Ramos (cell line): ENCODE results near the gene CCR3.

Experiments
- in situ Hi-C: fragments of 300-500 bp; cut with MboI; formaldehyde crosslinking; loops from one replicate; pipeline ENCODE4 v1.14.3; 2022; ENCODE audit warnings: low sequenced_read_pairs; ENCODE audit not compliant: unreplicated experiment

Gene CCR3

DNA sequence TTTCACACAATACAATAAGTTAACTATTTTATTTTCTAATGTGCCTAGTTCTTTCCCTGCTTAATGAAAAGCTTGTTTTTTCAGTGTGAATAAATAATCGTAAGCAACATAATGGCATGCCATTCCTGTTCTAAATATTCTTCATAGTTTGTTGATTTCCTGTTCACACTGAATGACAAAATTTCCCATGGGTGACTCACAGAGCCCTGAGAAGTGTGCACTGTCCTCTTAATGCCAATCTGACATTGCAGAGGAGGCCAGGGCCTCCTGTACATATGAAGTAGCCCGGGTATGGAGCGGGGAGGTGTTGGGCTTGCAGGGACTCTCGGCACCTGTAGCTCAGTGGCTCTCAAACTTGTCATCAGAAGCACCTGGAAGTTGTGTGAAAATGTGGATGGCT lies 24.3 kb downstream of the CCR3 start:
- in situ Hi-C loops, result no loop called here

DNA sequence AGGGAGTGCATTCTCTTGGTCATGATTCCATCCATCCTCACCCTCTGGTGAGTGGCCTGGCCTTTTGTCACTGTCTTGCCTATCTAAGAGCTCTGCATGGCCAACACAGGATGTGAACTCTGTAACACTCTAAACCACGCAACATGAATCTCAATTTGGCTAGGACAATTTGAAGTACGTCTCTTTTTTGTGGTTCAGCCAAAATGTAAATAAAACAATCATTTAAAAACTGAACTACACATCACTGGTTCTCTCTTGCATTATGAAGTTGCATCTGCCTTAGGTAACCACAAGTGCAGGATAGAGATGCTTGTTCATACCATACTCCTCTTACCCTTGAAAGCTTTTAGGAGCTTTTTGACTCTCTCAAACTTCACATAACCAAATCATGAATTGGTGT lies 27.3 kb downstream of the CCR3 start:
- in situ Hi-C loops, result no loop called here

DNA sequence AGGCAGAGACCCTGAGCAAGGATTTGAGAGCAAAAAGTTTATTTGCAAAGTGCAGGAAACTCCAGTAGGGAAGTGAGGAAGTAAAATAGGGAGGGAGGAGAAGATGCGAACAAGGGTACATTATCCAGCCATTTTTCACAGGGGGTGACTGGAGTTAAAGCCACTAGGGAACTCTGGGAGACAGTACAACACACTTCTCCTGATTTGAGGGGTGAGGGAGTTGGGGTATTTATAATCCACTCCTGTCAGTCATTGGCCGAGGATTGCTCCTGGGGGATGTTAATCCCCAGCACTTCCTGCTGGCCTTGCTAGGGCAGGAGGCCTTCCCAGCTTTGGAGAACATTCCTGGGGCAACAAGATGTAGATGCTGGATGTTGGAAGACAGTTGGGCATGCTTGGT lies 28.2 kb downstream of the CCR3 start:
- in situ Hi-C loops, result no loop called here

DNA sequence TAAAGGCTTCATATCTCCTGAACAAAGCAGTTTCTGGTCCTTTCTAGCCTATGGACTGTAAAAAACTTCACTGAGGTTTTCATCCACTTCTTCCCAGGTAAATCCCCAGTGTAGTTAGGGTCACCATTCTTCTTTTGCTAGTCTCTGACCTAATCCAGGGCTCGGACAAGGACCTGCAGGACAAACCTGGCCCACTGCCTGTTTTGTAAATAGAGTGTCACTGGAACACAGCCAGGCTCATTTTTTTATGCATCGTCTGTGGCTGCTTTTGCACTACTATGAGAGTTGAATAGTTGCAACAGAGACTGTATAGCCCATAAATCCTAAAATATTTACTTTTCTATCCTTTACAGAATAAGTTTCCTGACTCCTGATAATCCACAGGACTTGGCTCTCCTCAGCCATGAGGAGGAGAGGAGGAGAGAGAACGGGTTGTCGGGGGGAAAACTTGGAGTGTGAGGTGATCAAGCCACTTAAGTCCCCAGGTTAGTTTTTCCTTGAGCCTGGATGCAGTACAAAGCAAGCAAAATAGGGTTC lies 29.0 kb downstream of the CCR3 start:
- in situ Hi-C loops, result no loop called here

DNA sequence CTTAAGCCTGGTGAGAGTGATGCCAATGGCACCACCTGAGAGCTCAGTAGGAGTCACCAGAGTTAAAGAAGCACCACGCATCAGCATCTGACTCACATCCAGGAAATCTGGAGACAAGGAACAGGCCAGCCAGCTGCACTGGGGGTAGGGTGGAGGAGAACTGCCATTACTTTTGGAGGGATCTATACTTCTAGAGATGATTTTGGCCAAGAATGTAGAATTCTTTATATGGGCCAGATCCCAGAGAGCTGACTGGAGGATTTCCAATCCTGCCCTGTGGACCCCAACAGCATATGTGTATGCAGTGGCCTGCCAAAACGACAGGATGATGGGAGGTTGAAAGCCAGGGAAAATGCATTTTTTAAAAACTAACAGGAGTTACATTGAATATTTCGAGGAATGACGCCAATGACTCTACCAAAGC lies 29.8 kb downstream of the CCR3 start:
- in situ Hi-C loops, result no loop called here

DNA sequence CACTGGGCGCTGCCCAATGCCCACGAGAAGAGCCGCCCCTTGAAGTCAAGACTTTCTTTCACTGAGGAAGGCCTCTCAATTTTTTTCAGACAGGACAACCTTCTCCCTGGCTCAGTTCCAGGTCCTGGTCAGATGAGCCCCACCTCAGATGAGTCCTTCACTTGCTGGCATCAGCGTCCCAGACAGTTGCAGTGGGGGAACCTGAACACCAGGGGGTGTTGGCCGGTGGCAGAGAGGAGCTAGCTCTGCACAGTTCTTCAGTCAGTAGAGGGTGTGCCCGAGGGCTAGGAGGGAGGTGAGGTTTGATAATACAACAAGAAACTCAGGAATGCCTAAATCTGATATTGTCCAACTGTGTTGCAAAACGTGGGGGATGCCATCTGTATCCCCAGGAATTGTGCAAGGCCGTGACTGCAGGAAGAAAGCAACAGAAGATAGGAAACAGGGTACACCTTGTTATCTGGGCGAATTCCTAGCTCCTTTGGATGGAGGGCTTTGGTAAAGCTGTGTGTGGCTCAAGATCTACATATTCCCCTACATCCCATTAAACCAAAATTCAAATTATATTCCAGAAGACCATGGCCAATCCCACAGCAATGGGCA lies 34.3 kb downstream of the CCR3 start:
- in situ Hi-C loops, result no loop called here

DNA sequence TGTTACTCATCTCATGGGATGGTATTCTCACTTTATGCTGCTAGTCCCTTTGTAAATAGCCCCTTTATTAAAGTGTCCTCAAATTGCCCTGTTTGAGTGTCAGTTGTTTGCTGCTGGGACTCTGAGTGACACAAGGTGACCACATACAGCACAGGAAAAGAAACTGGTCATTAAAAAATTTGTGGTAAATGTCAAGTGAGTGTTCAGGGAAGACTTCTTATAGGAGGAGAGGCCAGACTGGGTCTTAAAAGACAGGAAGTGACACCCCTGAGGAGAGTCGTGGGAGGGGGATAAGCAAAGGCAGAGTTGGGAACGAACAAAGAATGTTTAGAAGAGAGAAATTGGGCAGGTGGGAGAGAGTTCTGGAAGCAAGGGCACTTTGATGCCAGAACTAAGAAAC lies 35.2 kb downstream of the CCR3 start:
- in situ Hi-C loops, result no loop called here

DNA sequence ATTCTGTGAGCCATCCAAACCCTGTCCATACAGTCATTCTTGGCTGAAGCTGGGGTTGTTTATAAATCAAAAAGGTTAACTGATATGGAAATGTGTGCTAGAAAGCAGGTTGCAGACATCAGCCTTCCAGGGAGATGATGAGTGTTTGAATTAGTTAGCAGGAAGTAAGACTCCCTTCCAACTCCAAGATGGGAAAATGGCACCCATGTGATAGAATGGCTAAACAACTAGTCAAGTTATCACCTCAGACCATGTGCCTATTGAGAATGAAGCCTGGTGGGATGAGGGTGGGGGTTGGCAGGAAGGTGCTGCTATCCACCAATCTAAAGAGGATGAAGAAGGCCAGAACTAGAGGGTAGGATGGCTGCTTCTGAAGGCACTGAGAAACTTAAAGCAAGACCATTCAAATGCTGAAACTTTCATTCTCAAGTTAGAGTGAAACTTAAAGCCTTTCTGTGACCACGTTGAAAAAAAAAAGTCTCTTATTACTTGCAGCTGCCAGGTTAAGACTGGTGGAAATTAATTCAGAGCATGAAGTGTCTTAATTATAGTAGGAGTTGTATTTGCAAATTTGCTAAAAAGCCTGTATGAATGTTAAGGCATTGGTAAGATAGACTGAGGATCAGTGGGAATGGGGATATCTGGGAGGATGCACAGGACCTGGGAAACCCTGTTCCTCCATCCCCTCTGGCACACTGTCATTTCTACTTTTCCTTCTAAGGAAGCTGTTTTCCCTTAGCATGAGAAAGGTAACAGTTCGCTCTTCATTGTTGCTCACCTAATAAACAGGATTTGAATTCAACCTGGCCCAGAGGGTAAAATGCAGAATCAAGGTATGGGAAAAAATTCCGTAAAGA lies 36.8 kb downstream of the CCR3 start:
- in situ Hi-C loops, result no loop called here

DNA sequence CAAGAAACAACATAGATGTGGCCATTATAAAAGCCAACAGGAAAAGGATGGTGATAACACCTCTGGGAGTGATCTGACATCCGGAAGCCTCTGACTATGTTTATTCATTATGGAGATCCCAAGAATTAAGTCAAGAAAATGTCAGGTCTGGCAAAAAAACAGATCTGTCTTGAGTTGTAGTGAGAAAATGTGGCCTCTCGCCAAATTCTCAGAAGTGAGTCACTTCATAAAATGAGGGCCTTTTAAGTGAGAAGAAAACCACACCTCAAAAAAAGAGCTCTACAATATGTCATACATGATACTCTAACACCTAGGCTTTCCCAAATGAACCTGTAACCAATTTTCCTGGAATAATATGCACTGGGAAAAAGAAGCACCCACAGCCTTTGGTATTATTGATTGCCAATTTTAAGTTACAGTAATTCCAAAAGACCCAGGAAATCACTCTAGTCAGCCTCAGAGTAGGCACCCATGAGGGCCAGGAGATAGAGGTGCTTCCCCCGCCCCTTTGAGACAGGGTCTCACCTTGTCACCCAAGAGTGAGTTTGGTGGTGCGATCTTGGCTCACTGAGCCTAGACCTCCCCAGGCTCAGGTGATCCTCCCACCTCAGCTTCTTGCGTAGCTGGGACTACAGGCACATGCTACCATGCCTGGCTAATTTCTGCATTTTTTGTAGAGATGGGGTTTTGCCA lies 38.0 kb downstream of the CCR3 start:
- in situ Hi-C loops, result no loop called here

DNA sequence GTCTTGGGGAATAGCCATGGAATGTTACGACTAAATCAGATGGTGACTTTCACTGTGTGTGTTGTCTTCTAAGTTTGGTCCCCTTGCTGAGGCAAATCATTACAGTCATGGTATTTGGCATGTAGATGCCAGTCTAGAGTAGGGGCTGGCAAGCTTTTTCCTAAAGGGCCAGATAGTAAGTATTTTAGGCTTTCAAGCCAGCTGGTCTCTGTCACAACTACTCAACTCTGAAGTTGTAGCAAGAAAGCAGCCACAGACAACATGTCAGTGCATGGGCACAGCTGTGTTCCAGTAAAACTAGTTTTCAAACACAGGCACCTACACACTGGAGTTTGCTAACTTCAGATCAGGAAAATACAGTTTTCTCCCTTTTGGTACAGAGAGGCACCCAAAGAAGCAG lies 39.3 kb downstream of the CCR3 start:
- in situ Hi-C loops, result no loop called here

DNA sequence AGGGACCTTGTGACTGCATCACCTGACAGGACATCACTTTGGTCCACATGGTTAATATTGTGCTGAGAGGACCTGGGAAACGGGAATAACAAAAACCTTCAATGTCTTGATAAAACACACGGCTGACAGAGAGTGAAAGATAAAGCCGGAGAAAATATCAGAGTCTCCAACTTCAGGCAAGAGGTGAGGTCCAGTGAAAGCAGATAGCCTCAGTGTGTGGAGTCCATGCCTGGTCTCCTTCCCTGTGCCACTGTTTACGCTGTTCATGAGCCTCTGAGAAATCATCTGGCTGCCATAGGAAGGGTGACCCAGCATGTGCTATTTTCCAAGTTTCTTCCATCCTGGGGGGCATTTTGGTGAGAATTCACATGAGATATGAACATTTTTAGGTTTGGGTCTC lies 39.8 kb downstream of the CCR3 start:
- in situ Hi-C loops, result no loop called here

DNA sequence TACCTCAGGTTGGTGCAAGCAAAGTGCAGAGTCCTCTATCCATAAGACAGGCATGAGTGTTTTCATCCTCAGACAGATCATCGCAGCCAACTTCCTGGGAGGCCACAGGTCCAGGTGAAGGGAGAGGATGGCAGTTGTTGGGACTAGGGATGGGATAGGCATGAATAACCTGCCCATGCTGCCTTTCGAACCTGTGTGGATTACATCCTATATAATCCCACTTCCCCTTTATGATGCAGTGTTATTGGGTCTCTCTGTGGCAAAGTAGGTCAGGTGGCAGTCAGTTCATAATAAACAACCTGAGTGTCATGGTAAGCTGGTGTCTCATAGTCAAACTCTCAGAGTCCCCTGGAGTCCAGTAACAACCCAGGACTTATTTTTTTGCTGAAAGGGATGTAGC lies 40.4 kb downstream of the CCR3 start:
- in situ Hi-C loops, result no loop called here

DNA sequence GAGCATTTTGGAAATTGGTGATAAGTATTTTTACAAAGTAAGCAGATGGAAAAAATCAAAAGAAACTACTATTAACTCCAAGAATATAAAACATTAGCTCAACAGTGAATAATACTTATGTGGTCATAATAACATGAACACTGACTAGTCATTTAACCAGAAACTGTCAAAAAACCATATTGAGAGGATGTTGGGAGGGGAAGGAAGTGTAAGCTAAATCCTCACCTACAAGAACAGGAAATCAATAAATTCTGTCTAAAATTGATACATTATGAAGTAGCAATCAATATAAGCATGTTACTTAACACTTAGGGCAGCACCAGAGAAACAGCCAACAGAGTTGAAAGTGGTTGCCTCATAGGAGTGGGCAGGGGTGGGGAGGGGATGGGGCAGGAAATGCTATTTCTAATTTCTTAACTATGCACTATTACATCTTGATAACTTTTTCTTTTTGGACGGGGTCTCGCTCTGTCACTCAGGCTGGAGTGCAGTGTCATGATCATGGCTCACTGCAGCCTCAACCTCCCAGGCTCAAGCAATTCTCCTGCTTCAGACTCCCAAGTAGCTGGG lies 41.7 kb downstream of the CCR3 start:
- in situ Hi-C loops, result no loop called here

DNA sequence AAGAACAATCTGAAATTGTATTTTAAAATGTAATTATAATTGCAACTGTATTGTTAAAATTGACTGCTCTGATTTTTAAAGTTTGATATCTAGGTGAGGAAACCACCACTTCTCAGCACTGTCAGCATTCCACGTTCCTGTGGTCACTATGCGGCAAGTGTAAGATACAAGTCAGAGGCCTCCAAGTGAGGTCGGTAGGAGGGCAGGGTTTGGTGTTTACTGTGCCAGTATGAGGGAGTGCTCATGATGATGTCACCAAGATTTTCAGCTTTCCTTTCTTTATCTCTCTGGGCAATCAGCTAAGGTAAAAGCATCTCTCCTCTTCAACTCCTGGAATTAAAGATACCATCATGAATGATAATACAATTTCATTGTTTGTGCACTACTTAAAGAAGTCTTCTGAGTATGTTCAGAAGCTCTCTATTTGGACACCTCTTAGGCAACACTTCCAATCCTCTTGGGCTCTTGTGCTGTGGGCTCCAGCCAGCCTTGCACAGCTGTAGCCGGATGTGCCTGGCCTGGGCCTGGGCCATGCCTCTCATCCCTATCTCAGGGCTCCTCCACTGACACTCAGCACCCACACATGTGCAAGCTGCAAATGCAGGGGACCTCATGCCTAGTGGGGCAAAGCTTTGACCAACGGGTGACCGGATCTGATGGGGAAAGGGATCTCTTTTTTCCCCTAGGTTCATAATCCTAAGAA lies 42.9 kb downstream of the CCR3 start:
- in situ Hi-C loops, result no loop called here

DNA sequence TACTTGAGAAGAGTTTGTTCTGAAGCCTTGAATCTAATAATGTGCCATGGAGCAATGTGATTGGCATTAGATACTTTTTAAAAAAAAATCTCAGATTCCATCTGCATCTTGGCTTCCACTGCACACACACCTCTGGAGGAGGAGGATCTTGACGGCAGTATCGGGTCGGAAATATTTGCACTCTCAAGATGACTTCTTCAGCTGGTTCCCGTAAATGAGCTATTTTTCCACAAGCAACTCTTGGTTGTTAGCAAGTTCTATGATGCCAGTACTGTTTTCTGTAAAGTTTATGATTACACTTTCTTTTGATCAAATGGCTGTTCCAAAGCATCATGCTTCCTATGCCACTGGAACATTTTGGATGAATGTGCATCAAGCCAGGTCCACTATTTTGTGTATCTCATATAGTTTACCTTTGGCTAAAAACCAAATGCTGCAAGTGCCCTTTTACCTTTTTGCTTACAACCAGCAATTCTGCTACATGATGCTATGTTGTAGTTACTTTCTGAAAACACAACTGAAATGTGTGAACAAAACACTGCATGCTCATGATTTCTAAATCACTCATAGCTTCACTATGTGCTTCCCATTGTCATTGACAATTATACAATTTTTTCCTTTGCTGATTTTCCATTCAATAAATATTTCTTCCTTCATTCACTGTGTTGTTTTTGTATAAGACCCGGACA lies 43.8 kb downstream of the CCR3 start:
- in situ Hi-C loops, result no loop called here

DNA sequence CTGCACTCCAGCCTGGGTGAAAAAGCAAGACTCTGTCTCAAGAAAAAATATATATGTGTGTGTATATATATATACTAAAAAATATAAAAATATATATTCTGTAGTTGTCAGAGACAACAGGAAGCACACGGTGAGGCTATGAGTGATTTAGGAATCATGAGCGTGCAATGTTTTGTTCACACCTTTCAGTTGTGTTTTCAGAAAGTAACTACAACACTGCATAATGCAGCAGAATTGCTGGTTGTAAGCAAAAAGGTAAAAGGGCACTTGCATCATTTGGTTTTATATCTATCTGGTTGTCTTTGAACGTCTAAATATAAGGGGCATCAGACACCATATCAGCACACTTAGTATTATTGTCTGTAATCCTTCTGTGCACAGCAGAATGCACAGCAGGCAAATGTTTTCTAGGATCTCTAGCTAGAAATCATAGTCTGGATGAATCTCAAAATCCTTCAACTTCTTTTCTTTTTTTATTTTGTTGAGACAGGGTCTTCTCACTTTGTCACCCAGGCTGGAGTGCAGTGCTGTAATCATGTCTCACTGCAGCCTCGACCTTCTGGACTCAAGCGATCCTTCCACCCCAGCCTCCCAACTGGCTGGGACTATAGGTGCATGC lies 44.8 kb downstream of the CCR3 start:
- in situ Hi-C loops, result no loop called here

DNA sequence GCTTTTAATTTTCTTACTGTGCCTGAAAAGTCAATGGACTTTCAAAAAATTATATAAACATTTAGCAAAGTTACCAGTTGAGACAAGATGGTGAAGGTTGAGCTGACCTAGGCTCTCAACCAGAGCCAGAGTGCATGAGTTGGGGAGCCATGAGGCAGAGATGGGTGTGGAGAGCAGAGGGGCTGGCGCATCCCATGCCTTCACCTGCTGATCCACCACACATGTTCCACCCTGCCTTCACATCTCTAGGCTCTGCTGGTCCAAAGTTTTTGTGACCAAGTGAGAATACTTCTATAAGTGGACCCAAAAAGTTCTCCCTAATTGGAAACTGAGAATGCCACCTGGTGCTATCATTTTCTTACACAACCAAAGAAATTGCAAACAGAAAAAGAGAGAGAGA lies 47.3 kb downstream of the CCR3 start:
- in situ Hi-C loops, result no loop called here

DNA sequence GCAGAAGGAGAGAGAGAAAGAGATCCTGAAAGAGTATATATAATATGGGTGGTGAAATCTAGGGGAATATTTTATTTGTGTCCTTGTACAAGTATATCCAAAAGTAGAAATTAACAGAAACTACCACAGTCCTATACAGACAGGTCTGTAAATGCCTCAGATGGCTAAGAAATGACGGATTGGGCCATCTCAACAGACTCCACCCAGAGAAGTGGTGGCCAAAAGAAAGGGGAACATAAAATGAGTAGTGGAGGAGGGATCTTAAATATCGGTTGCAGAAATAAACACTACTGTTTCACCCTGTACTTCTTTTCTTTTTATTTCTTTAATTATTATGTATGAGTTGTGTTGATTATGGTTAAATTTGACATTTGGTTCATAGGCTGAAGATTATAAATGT lies 47.7 kb downstream of the CCR3 start:
- in situ Hi-C loops, result no loop called here

DNA sequence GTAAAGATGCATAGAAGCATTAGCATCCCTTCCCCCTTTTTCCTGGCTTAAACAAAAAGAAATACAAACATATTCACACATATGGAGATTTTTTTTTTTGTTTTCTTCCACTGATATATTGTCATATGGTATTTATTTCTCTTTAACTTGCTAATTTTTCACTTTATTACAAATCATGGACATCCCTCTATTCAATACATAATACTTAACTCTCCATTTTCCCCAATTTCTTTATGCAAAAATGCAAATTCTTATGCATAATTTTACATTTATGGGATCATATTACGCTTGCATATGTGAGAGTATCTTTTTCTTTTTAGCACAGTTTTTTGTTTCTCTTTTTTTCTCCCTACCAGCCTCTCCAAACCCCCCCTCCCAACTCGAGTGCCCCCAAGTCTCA lies 48.8 kb downstream of the CCR3 start:
- in situ Hi-C loops, result no loop called here
